HUDEP-2 (cell line): ENCODE data around the gene OR6B1.
"Not testable (repeated sequence)": the region's sequence is repeated elsewhere in the genome, so short reads cannot be mapped to it uniquely, and the experiment has no call there.

Experiments used
- DNase-seq, 76 experiments: peaks; one replicate each; lab custom pipeline; 2025; ENCODE audit not compliant: unreplicated experiment in 76 of 76; lab: John Stamatoyannopoulos, UW

Gene OR6B1

DNA sequence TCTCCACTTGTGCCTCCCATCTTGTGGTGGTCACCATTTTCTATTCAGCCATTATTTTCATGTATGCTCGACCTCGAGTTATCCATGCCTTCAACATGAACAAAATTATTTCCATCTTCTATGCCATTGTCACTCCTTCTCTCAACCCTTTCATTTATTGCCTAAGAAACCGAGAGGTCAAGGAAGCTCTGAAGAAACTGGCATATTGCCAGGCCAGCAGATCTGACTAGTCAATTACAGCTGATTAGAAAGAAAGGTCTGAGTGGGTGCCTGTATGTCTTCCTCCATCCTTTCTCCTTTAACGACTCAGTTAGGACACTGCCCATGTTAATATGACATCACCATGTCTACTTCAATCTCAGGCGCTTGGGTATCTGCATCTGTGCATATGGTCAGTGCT is 4.6 kb downstream of the OR6B1 start:
- no peak for DNase-seq

GRCh38 chr7:144006029-144006691 is 6.0 kb downstream of the OR6B1 start:
- DNase-seq: no peak

DNA sequence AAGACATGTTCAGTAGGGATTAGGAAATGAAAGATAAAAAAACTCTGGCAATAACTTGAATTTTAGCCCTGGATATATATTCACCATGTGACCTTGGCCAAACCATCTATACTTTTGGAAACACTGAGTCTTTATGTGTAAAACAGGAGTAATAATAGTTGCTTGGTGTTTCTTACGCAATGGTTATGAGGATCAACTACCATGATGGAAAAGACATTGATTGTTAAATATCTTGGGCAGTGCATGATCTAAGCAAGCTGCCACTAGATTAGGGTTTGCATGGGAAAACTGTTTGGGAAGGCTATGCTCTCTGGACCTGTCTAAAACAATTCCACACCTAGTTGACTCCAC is 6.5 kb downstream of the OR6B1 start:
- no peak for DNase-seq

DNA sequence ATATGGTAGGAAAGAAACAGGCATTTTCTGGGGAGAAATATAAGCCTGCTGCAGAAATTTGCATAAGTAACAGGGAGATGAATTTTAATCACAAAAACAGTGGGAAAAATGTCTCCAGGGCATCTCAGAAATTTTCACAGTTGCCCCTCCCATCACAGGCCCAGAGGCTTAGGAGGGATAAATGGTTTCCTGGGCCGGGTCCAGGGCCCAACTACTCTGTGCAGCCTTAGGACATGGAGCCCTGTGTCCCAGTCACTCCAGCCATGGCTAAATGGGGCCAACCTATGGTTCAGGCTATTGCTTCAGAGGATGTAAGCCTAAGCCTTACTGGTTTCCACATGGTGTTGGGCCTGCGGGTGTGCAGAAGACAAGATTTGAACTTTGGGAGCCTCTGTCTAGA is 9.2 kb downstream of the OR6B1 start:
- no peak for DNase-seq

GRCh38 chr7:144010061-144010460 is 9.9 kb downstream of the OR6B1 start:
- DNase-seq: not testable (repeated sequence)

DNA sequence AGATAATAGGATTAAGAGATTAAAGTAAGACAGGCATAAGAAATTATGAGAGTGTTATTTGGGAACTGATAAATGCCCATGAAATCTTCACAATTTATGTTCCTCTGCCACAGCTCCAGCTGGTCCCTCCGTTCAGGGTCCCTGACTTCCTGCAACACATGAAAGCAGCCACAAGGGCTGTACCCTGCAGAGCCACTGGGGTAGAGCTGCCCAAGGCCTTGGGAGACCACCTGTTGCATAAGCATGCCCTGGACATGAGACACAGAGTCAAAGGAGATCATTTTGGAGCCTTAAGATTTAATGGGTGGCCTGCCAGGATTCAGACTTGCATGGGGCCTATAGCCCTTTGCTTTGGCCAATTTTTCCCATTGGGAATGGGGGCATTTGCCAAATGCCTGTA is 10.7 kb downstream of the OR6B1 start:
- not testable (repeated sequence) for DNase-seq

GRCh38 chr7:144011458-144012230 is 11.5 kb downstream of the OR6B1 start:
- DNase-seq: no peak

DNA sequence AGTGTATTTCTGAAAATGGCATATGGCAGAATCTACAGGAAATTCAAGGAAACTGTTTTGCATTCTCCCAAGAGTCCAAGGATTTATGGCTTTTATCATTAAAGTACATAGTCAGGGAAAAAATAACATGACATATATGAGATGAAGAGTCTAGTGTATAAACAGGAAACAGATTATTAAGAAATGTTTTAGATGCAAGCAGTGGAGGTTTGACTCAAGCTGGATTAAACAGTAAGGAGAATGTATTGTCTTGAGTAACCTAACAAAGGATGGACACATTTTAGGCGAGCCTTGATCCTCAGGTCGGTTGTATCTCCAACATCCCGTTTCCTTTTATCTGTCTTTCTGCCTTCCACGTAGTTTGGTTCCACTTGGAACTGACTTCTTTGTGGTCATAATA is 17.9 kb downstream of the OR6B1 start:
- DNase-seq: no peak

DNA sequence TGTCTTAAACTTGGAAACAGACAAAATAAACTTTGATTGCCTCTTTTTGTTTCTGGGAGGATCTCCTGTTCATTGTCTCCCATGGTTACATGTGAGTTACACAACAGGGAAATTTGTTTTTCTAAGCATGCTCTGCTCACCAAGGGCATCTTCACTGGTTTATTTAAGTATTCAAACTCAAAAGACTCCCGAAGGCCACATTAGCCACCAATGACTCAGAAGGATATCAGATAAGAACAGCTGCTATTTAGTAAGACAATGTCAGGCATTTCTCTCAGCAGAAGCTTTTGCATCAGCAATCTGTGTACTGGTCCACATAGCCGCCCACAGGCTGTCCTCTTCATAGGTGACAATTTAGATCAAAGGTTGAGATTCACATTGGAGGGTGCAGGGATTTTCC is 19.3 kb downstream of the OR6B1 start:
- no peak for DNase-seq

- DNase-seq: no peak
Observed at GRCh38 chr7:144020340-144020739, 20.2 kb downstream of the OR6B1 start.

DNA sequence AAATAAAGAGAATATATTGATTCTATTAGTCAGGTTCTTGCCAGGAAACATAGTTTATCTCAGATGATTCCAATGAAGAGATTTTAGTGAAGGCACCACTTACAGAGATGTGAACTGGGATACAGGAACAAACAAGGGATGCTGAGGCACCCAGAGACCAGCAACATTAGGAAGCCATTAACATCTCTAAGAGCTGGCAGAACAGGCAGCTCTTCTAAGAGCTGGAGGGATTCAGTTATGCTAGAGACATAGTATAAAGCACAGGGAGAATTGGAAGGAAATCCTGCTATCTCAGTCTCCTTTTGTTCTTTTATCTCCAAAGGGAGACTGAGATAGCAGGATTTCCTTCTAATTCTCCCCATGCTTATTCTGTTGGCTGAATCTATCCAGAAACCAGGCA is 22.0 kb downstream of the OR6B1 start:
- DNase-seq: no peak

GRCh38 chr7:144023171-144023827 is 23.2 kb downstream of the OR6B1 start:
- no peak for DNase-seq

DNA sequence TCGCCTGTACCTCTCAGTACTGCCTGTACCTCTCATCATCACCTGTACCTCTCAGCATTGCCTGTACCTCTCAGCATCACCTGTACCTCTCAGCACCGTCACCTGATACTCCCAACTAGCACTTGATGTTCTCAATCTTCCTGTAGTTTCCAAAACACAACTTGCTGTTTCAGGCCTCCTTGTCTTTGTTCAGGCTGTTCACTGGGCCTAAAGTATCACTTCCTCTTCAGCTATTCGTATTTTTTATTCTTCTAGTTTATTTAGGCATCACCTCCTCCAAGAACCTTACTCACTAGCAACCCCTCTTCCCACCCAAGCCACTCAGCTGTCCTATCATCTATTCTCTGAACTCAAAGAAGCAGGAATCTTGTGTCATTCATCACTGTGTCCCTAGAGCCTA is 24.1 kb downstream of the OR6B1 start:
- DNase-seq: no peak

DNA sequence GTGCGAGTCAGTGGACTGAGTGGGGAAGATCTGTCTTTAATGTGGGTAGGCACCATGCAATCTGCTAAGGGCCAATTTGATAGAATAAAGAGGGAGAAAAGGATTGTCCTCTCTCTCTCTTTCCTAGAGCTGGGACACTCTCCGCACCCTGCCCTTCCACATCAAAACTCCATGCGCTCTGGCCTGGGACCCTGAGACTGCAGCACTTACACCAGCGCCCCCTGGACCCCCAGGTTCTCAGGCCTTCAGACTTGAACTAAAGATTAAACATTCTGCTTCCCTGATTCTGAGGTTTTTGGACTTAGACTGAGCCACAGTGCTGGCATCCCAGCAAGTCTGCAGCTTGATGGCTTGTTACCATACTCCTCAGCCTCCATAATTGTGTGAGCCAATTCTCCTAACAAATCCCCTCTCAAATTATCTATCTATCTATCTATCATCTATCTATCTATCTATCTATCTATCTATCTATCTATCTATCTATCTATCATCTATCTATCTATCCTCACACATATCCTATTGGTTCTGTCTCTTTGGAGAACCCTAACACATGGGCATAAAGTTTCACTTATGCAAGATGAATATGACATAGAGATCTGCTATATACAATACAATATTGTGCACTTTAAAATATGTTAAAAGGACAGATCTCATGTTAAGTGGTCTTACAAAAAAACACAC is 26.2 kb downstream of the OR6B1 start:
- DNase-seq: no peak

GRCh38 chr7:144027070-144027469 is 26.9 kb downstream of the OR6B1 start:
- no peak for DNase-seq

- DNase-seq: no peak
Observed at GRCh38 chr7:144027974-144028373, 27.9 kb downstream of the OR6B1 start.

DNA sequence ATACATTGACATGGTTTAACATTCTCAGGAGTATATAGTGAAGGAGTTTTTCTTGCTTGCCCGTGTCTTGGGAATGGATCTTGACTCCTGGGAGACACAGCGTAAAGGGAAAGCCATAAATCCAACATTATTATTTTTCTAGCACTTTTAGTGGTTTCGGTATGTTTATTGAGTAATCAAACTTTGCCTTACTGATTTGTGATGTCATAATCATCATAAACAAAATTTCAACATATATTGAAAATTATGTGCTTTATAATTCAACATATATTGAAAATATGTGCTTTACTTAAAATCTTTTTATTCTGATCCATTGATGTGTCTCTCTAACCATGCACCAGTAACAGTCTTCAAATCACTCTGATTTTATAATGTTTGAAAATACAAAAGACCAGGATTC is 28.4 kb downstream of the OR6B1 start:
- no peak for DNase-seq

DNA sequence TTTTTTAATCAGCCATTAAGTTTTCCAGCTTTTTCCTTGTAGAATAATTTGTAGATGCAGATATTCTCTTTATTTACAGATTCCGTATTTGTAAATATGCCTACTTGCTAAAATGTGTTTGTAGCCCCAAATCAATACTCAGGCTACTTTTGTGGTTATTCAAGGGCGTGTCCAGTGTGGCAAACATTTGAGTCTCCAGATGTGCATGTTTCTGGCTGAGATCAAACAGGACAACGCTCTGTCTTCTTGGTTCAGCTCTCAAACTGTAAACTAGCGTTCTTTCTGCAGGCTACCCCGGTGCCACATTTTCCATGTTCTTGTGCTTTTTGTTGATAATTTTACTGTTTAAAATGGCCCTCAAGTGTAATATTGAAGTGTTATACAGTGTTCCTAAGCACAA is 32.4 kb downstream of the OR6B1 start:
- DNase-seq: no peak

DNA sequence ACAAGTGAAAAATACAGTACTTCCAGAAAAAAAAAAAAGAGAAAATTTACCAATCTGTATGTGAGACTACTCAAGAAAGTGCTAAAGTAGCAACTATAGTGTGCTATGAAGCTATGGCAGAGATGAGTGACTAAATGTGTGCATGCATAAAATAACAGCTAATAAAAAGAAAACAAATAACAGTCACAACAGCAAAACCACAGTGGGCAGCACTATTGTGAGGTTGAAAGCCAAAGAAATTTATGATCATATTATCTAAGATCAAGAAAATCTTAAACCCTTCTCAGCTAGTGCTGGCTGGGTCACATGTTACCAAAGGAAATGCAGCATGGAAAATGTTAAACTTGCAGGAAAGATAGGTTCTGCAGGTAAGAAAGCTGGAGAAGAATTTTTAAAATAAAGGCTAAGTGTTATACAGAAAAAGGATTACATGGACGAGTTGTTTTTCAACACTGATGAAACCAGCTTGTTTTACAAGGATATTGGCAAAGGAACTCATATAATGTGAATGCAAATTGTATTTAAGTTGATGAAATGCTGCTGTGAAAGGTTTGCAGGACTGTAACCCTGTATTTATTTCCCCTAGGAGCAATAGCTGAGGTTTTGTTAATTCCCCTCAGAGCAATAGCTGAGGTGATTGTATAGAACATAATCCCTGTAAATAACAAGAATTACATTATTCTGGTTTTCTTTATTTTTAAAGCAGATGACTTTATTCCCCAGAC is 33.0 kb downstream of the OR6B1 start:
- no peak for DNase-seq

GRCh38 chr7:144035385-144035784 is 35.3 kb downstream of the OR6B1 start:
- DNase-seq: no peak
